Pulmonary artery endothelial cell (primary cell): ENCODE measurements around the gene OR12D1. TPM values are rescaled to one million over a fixed set of nuclear protein-coding genes. Genes with fewer than 3 reads are reported as not detected.

ENCODE experiments used
- DNase-seq: peaks from one replicate; pipeline ENCODE4 v3.0.0-alpha.2; 2011; ENCODE audit warnings: low read depth, low spot score
- total RNA-seq: library from RNA; depleted of rRNA; stranded (reverse); fragments of >200 nt; gene quantifications from 2 replicates; pipeline ENCODE4 v1.2.3, GENCODE V29; 2014

Gene OR12D1
- total RNA-seq, 1 donor from 2014 or later: not detected

DNA sequence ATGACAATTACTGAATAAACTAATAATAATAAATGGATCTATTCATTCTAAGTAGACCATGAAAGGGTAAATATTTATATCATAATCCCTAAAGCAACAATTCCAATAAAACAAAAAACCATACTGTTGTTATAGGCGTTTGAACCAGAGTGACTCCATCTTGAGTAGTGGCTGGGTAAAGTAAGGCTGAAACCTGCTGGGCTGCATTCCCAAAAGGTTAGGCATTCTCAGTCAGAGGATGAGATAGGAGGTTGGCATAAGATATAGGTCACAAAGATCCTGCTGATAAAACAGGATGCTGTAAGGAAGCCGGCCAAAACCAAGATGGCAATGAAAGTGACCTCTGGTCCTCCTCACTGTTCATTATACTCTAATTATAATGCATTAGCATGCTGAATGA lies 50.6 kb downstream of the OR12D1 start:
- no peak for DNase-seq

DNA sequence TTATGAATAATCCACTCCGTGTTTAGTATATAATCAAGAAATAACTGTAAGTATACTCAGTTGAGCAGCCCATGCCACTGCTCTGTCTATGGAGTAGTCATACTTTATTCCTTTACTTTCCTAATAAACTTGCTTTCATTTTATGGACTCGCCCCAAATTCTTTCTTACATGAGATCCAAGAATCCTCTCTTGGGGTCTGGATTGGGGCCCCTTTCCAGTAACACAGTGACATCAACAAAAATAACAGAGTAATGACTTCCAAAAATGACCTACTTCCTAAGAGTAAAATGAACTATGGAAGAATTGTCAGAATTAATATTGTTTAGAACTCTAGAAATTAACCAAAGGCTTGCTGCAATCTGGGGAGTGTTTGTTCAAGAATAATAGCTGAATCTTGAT lies 51.1 kb downstream of the OR12D1 start:
- DNase-seq: no peak

DNA sequence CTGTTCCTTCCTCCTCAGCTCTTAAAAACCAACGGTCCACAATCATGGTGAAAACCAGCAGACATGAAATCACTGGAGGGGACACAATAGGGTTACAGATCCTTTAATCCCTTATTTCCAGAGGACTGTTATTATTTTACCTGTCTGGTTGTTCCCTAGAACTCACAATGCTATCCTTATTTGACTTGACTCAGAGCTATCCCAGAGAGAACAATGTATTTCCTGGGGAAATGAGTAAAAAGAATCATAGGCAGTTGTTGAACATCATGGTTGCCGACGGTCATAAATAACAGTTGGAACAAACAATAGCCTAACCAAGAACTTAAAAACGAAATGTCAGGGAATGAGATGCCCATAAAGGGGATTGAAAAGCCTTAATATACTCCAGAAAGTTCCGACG lies 51.5 kb downstream of the OR12D1 start:
- peak; percentile 27 for DNase-seq

Other genes with a start within 250 kb of the OR12D1 start
- not detected in 2 replicates for gene OR2J2, start 244.0 kb upstream of the OR12D1 start, total RNA-seq
- not detected in 2 replicates for gene OR14J1, start 113.2 kb upstream of the OR12D1 start, total RNA-seq
- not detected in 2 replicates for gene OR5V1, start 46.1 kb upstream of the OR12D1 start, total RNA-seq
- gene OR12D3, start 39.6 kb upstream of the OR12D1 start, total RNA-seq: not detected in 2 replicates
- not detected in 2 replicates for gene OR12D2, start 19.3 kb upstream of the OR12D1 start, total RNA-seq
- gene OR10C1, start 24.4 kb downstream of the OR12D1 start, total RNA-seq: not detected in 2 replicates
- not detected in 2 replicates for gene OR11A1, start 42.1 kb downstream of the OR12D1 start, total RNA-seq
- not detected in 2 replicates for gene OR2H1, start 42.2 kb downstream of the OR12D1 start, total RNA-seq
- gene MAS1L, start 73.0 kb downstream of the OR12D1 start, total RNA-seq: not detected in 2 replicates
- gene UBD, start 144.8 kb downstream of the OR12D1 start, total RNA-seq: 0.53 and 1.9 TPM in 2 replicates
- not detected in 2 replicates for gene OR2H2, start 170.2 kb downstream of the OR12D1 start, total RNA-seq
- gene GABBR1, start 218.3 kb downstream of the OR12D1 start, total RNA-seq: 8.8 and 10.1 TPM in 2 replicates
- not detected in 2 replicates for gene MOG, start 242.2 kb downstream of the OR12D1 start, total RNA-seq